ENCODE measurements around the gene HNRNPUL1.
A peak's percentile ranks its signal among the peaks of the same experiment; 100 is the strongest.
"Not testable (repeated sequence)": the region's sequence is repeated elsewhere in the genome, so short reads cannot be mapped to it uniquely, and the experiment has no call there.

HNRNPUL1 gene

GRCh38 chr19:41263850-41264580 lies at the start of gene HNRNPUL1:
HNRNPUL1 (plus strand) TSS chr19:41264372; CDS start chr19:41264504, 132 bp downstream.
- DNase-seq (ENCODE audit: low read depth, low spot score) = peak; percentile 100

GRCh38 chr19:41217741-41218140 lies 46.4 kb upstream of the HNRNPUL1 start:
- DNase-seq (ENCODE audit: low read depth, low spot score) = no peak

DNA sequence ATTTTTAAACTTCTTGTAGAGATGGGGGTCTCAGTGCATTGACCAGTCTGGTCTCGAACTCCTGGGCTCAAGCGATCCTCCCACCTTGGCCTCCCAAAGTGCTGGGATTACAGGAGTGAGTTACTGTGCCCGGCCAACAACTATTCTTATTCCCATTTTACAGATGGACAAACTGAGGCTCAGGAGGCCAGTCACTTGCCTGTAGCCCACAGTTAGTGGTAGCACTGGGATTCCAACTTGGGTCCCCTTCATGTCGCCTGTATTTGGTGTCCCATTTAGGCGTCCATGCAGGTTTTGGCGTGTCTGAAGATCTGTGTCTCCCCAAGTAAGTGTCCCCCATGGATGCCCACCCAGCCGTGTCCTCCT lies 45.9 kb upstream of the HNRNPUL1 start:
- DNase-seq (ENCODE audit: low read depth, low spot score) = no peak

- no peak for DNase-seq (ENCODE audit: low read depth, low spot score)
These were observed 45.3 kb upstream of the HNRNPUL1 start, which contains the start of gene AXL for GRCh38 chr19:41218615-41219507. AXL (plus strand) TSS chr19:41219223; CDS start chr19:41219393, 170 bp downstream.

- no peak for DNase-seq (ENCODE audit: low read depth, low spot score)
These were observed 44.1 kb upstream of the HNRNPUL1 start for GRCh38 chr19:41219924-41220567.

GRCh38 chr19:41220811-41221210 lies 43.4 kb upstream of the HNRNPUL1 start:
- DNase-seq (ENCODE audit: low read depth, low spot score) = no peak

DNA sequence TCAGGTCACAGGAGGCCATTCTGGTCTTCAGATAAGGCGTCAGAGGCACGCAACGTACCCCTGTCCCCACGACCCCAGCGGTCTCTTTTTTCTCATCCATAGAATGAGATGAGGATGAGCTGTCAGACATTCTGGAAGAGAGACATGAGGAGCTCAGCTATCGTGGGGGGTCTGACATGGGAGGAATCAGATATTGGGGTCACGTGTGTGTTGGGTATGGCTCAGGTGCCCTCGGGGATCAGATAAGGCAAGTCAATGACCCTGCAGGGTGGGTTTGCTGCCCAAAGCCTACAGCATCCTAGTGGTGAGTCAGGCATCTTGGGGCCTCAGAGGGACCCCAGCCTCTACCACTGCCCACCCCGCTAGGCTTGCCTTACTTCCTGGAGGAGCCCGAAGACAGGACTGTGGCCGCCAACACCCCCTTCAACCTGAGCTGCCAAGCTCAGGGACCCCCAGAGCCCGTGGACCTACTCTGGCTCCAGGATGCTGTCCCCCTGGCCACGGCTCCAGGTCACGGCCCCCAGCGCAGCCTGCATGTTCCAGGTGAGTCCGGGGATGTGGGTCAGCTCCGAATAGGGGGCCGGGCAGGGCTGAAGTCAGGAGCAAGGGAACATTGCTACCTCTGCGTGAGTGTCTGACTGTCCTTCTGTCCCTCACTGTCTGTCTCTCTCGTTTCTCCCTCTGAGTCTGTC lies 42.5 kb upstream of the HNRNPUL1 start:
- DNase-seq (ENCODE audit: low read depth, low spot score) = no peak

DNA sequence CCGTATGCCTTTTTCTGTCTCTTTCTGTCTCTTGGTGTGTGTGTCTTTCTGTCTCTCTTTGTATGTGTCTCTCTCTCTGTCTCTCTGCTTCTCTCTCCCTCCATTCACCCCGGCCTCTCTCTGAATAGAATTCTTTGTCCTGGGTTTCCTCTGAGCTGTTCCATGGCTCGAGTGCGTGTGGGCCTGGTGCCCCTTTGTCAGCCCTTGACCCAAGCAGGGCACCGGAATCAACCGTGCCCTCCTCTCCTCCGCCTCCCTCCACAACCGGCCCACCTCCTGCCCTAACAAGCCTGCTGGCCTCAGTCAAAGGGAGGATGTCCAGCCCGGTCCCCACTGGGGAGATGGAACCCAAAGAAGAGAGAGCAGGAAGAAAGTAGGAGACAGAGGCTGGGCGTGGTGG lies 41.9 kb upstream of the HNRNPUL1 start:
- no peak for DNase-seq (ENCODE audit: low read depth, low spot score)

GRCh38 chr19:41223431-41224234 lies 40.5 kb upstream of the HNRNPUL1 start:
- DNase-seq (ENCODE audit: low read depth, low spot score) = no peak

- DNase-seq (ENCODE audit: low read depth, low spot score) = no peak
These were observed 39.5 kb upstream of the HNRNPUL1 start for GRCh38 chr19:41224632-41225031.

DNA sequence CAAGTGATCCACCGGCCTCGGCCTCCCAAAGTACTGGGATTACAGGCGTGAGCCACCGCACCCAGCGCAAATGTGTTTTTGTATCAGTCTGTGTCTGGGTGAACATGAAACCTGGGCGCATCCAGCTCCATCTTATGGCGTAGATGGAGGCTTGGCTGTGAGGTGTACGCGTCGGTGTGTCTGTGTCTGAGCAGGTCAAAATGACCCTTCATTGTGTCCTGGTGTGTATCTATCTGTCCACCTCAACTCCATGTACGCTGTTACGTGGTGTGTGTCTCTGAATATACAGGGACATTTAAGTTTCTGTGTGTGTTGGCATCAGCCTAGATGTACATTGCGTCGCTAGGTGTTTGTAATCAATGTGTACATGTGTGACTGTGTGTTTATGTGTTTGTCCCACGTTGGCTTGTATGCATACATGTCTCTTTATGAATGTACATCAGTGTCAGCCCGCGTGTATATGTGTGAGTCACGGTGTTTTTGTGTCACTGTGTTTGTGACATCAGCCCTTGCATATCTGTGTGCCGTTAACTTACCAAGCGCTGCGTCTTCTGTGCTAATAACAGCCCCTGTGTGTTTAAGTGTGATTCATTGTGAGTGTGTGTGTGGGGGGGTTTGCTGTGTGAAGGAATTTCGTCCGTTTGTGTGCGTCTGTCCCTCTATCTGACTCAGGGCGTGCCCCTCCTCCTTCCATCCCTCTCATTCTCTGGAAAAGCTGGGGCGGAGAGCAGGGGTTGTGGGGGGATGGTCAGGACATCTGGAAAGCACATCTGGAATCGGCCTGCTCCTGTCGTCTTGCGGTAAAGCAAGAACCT lies 38.7 kb upstream of the HNRNPUL1 start:
- DNase-seq (ENCODE audit: low read depth, low spot score) = peak; percentile 60

GRCh38 chr19:41226053-41226873 lies 37.9 kb upstream of the HNRNPUL1 start:
- DNase-seq (ENCODE audit: low read depth, low spot score) = no peak

- no peak for DNase-seq (ENCODE audit: low read depth, low spot score)
These were observed 37.2 kb upstream of the HNRNPUL1 start for GRCh38 chr19:41226874-41227390.

DNA sequence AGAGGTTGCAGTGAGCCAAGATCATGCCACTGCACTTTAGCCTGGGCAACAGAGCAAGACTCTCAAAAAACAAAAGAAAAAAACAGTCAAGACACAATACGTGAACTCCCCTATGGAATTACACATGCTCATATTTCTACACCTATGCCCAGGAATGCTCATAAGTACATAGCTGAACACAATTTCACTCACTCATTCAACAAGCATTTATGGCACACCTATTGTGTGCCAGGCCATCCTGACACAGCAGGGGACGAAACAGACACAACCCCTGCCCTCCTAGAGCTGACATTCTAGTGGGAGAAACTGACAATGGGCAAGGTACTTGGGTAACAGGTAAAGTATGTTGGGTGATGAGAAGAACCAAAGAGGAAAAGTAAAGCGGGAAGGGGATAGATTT lies 35.7 kb upstream of the HNRNPUL1 start:
- no peak for DNase-seq (ENCODE audit: low read depth, low spot score)

GRCh38 chr19:41229338-41229737 lies 34.8 kb upstream of the HNRNPUL1 start:
- DNase-seq (ENCODE audit: low read depth, low spot score) = not testable (repeated sequence)

DNA sequence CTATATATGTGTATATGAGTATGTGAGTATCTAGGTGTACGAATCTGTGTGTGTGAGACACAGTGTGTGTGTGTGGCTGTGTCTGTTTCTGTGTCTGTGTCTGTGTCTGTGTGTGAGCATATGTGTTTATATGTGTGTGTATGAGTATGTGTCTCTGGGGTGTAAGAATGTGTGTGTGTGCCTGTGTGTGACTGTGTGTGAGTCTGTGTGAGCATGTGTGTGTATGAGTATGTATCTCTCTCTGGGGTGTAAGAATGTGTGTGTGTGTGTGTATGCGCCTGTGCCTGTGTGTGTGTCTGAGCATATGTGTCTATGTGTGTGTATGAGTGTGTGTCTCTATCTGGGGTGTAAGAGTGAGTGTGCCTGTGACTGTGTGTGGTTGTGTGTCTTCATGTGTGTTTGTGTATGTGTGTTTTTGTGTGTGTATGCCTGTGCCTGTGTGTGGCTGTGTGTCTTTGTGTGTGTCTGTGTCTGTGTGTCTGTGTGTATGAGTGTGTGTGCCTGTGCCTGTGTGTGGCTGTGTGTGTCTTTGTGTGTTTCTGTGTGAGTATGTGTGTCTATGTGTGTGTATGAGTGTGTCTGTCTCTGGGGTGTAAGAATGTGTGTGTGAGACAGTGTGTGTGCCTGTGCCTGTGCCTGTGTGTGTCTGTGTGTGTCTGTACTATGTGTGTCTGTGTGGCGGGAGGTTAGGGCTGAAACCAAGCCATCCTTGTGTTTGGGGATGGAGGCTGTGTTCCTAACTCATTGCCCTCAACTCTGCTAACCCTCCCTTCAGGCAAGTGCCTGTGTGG lies 33.9 kb upstream of the HNRNPUL1 start:
- no peak for DNase-seq (ENCODE audit: low read depth, low spot score)

GRCh38 chr19:41232686-41233085 lies 31.5 kb upstream of the HNRNPUL1 start:
- DNase-seq (ENCODE audit: low read depth, low spot score) = no peak

- DNase-seq (ENCODE audit: low read depth, low spot score) = no peak
These were observed 30.4 kb upstream of the HNRNPUL1 start for GRCh38 chr19:41233748-41234240.
